Thyroid gland (tissue), 4 donors: ENCODE measurements around the gene LORICRIN.

Experiments
- CTCF ChIP-seq, 6 experiments: fragments of 200-600 bp in 3 of 6; fragments of 450-650 bp in 3 of 6; sonication (generic) in 3 of 6; IDR thresholded peaks; one replicate each; pipeline ENCODE4 v1.5.1; 2016 to 2019; ENCODE audit warnings: antibody characterized with exemption in 6 of 6, mild to moderate bottlenecking in 2 of 6, inconsistent platforms in 1 of 6, moderate library complexity in 1 of 6
- POLR2A ChIP-seq, 2 donors: fragments of 450-650 bp; IDR thresholded peaks; one replicate each; pipeline ENCODE4 v1.6.1; 2017; ENCODE audit warnings: antibody characterized with exemption in 2 of 2, mild to moderate bottlenecking in 2 of 2, moderate library complexity in 1 of 2

GRCh38 chr1:153261281-153262069 is 2.0 kb downstream of the LORICRIN start:
- TF ChIP-seq POLR2A (IDR thresholded peaks at IDR 0.05) (no peak), CTCF (IDR thresholded peaks at IDR 0.05) (no peak)
